Measurements from ENCODE around the gene DGAT2.
"Not testable (repeated sequence)": the region's sequence is repeated elsewhere in the genome, so short reads cannot be mapped to it uniquely, and the experiment has no call there.

DGAT2 gene

GRCh38 chr11:75754933-75755332, 13.6 kb upstream of the DGAT2 start:
- not testable (repeated sequence) for DNase-seq

DNA sequence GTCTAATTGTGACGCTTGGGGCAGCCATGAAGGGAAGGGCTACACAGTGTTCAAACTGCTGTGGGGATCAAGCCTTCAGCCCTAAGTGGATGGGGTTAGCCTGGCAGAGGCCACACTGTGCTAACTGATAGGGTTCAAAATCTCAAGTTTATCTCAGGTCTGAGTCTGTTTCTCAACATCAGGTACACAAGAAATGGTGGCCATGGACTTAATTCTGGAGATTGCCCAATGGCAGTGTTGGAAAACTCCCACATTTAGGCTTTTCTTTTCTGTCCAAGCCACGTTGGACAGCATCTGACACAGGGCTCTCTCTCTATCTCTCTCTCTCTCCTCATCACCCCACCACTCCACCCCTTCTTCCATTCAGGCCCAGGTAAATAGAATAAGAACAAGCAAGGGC, 10.9 kb upstream of the DGAT2 start:
- no peak for DNase-seq

DNA sequence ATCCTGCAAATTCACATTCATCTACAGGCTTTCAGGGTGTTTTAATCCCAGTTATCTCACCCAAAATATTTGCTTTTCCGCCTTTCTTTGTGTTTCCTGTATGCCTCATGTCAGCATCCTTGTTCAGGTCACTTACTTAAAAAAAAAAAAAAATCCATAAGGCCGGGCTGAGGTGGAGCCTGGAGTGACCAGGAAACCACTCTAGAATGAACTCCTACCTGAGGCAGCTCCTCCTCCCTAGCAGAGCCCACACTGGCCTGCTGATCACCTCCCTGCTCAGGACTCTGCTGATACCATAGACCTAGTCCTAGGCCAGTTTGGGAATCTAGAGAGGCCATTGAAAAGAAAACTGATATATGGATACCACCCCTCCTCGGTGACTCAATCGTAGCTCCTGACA, 8.7 kb upstream of the DGAT2 start:
- no peak for DNase-seq

DNA sequence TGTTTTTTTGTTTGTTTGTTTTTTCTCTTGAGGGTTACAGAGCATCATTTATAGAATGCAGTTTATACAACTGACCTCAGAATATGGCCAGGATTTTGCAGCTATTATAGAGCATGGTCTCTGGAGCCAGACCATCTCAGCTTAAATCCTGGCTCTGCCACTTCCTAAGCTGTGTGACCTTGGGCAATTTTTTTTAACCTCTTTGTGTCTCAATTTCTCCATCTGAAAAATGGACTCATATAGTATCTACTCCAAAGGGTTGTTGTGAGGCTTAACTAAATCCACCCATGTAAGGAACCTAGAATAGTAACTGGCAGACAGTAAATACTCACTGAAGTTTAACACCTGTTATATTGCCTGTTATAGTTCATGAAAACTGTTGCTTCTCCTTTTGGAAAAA, 8.3 kb upstream of the DGAT2 start:
- no peak for DNase-seq

DNA sequence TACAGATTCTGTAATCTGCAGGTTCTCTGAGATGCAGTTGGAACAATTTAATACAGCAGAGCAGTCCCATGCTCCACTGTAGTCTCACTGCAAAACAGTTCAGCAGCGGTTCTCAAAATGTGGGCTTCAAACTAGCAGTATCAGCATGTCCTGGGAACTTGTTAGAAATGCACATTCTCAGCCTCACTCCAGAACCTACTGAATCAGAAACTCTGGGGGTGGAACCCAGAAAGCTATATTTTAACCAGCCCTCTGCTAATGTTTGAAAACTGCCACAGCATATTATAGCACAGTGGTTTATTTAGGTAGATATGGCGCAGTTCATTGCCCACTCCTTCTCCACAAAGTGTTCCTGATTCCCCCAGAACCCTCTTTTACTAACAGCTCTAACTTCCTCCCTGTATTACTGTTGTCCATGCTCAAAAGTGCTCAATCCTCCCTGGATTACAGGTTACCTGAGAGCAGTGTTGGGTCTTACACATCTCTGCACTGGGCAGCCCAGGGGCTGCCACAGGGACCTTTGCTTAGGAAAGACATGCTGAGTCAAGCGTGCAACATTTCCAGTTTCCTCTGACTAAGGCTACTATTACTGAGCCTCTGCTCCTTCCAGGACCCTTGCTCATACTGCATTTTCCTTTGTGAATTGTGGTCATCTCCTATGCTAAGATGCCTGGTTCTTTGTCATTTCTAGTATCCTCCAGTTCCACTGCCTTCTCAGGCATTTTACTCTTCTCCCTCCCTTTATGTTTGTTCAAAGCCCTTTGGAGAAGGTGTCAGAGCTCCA, 7.7 kb upstream of the DGAT2 start:
- no peak for DNase-seq

GRCh38 chr11:75762158-75762557, 6.4 kb upstream of the DGAT2 start:
- DNase-seq: no peak

DNA sequence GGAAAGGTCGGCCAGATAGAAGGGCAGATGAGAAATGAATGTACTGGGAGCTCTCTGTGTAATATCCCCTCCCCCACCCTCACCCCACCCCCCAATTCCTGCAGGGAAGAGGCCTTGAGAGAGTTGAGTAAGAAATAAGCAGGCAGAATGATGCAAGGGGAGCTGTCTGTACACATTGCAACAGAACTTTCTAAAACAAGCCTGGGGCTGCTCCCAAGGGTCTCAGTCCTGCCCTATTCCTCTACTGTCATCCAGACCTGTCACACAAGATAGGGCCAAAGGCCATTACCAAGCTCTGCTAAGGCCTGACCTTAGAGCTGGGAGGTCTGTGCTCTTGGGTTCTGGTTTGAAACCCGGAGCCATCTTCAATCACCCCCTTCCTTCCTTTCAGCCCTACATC, 5.7 kb upstream of the DGAT2 start:
- no peak for DNase-seq

DNA sequence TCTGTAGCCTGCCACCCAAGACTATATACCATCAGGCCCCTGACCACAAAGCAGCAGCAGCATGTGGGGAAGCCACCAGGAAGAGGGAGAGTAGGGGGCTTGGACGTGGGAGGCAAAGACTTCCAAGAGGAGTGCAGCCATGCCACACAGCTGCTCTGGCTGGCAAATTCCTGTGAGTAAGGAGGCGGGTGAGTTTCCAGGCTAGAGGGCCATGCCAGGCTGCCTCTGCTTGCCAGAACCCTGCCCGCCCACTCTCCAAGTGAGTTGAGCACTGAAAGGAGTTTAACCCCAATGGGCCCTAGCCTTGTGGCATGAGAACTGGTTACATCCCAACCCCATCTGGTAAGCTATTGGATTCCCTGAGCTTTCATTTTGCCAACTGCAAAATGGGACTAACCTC, 4.7 kb upstream of the DGAT2 start:
- DNase-seq: no peak

GRCh38 chr11:75765116-75765515, 3.5 kb upstream of the DGAT2 start:
- no peak for DNase-seq

DNA sequence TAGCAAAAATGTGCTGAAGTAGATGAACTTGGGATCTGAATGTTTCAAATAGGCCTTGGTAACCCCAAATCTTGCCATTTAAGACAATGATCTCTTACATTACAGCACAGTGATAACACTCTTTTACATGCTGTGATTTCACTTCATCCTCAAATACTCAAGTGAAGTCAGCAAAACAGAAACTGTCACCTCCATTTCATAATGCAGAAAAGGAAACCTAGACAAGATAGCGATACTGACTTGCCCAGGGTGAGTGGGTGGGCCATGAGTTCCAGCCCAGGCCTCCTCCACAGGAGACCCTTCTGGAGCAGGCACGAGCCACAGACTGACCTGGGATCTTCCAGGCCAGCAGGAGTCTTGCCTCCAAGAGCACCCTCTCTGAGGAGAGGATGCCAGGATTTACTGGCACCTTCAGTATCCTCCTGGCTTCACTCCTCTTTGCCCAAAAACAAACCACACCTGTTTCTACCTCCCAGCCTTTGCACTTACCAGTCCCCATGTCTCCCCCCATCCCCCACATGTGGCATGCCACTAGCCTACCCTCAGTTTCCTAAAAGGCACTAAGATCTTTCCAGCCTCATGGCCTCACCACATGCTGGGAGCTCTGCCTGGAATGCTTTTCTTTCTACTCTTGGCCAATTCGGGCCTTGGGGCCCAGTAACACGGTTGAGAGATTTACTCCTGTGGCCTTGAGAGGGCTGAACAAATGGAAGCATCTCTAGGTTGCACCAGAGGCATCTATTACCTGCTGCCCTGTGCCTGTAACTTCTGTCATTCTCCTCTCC, 1.9 kb upstream of the DGAT2 start:
- DNase-seq: no peak

GRCh38 chr11:75767228-75767572, 1.4 kb upstream of the DGAT2 start:
- DNase-seq: no peak

DNA sequence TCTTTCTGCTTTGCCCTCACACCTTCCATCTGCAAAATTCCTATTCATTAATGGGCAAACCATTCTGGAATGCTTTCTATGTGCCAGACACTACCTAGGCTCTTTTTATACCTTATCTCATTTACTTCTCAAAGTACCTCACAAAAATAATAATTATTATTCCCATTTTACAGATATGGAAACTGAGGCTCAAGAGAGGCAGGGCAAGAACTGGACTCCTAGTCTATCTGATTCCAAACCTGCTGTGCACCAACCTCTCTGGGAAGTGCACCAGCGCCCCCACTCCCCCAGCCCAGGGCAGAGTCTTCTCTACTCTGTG, 826 bp upstream of the DGAT2 start:
- no peak for DNase-seq

GRCh38 chr11:75768909-75769771, 562 bp downstream of the DGAT2 start:
- DNase-seq: peak; percentile 14 to 69

- no peak for DNase-seq
These were observed 1.5 kb downstream of the DGAT2 start for GRCh38 chr11:75770102-75770501.

DNA sequence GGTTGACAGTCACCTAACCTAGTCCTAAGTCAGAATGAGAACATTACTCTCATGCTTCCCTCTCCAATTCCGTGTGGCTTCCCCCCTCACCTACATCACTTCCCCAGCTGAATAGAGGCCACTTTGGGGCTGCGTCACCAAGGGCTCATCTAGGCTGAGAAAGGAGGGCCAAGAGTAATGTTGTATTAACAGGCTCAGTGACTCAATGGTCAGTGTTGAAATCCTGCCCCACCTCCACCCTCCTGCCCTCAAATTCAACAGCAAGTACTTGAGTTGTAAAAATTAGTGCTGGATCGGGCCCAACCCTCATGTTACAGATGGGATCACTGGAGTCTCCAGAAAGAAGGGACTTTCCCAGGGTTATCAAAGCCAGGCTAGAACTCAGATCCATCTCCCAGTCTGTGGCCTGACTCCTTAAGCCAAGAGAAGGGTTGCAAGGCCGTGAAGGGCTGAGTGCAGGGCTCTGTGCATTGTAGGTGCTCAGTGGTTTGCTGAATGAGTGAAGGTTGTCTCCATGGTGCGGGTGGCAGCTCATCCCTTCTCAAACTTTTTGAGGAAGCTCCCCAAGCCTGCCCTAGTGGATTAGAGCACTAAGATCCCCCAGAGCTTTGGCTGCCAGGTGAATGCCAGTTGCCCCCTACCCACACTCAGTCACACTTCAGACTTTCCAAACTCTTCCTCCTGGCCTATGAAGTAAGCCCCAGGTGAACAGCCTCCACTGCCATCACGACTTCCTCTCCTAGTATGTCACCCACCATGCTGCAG, 3.2 kb downstream of the DGAT2 start:
- no peak for DNase-seq

GRCh38 chr11:75773595-75774353, 5.2 kb downstream of the DGAT2 start:
- no peak for DNase-seq

DNA sequence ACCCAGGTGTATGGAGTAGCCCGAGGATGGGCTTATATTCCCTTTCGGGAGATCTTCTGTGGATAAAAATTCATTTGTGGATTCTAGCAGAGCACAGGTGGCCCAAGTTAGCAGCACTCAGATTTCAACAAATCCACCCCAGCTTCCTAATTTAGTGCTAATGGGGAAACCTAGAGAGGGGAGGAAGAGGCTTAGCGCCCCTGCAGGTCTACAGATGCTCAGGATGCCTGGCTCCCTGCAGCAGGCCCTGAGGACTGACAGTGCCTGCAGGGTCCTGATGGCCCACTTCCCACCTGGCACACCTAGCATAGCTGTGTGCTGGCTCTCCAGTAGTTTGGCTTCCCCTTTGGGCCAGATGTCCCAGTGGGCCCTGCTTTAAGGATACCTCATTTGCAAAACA, 6.5 kb downstream of the DGAT2 start:
- no peak for DNase-seq

GRCh38 chr11:75776546-75776945, 8.0 kb downstream of the DGAT2 start:
- no peak for DNase-seq

GRCh38 chr11:75777461-75778110, 9.0 kb downstream of the DGAT2 start:
- no peak for DNase-seq

DNA sequence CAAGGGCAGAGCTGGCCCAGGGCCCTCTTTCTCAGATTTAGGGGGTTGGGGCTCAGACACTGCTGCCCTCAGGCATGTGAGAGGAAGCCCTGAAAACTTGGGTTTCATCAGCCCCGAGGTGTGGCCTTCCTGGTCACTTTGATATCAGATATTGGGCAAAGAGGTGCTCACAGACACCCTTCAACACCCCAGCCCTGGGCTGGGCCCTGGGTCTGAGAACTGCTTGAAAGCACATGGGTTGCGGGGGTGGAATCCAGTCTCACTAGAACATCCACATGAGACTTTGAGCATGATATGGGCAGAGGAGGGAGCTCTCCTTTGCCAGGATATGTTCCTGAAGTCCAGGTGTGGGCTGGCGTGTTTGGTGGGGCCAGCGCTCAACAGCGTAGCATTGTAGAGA, 10.4 kb downstream of the DGAT2 start:
- DNase-seq: no peak

GRCh38 chr11:75779960-75780359, 11.4 kb downstream of the DGAT2 start:
- DNase-seq: no peak

GRCh38 chr11:75780888-75781287, 12.3 kb downstream of the DGAT2 start:
- no peak for DNase-seq

All from NCI-H526 (cell line).